GM18499 (cell line): ENCODE measurements around the gene ZFYVE28.
"Not testable (repeated sequence)": the region's sequence is repeated elsewhere in the genome, so short reads cannot be mapped to it uniquely, and the experiment has no call there.

Source experiments
- ATAC-seq: cut with Tn5 transposase; IDR thresholded peaks from one replicate; pipeline ENCODE4 v1.9.1; 2021; ENCODE audit warnings: moderate number of reproducible peaks; ENCODE audit not compliant: insufficient read depth, unreplicated experiment

ZFYVE28 gene

DNA sequence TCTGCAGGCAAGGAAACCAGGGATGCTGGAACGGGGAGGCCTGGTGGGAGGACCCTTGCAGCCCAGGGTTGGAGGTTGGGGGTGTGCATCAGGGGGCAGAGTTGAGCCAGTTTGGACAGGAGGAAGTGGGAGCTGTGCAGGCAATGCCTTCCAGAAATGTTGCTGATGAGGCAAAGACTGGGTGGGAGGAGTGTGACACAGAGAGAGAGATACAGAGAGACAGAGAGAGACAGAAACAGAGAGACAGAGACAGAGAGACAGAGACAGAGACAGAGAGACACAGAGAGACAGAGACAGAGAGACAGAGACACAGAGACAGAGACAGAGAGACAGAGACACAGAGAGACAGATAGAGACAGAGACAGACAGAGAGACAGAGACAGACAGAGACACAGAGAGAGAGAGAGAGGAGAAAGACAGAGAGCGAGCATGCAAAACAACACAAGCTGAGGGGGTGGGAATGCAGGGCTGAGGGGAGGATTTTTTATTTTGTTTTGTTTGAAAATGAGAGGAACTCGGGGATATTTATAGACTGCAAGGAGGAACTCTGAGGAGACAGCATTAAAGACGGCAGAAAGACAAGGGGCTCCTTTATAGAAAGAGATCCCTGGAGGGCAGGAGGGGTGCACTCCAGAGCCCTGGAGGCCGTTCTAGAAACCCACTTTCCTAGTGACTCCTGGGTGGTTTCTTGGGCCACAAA lies 174.6 kb downstream of the ZFYVE28 start:
- ATAC-seq: no peak

DNA sequence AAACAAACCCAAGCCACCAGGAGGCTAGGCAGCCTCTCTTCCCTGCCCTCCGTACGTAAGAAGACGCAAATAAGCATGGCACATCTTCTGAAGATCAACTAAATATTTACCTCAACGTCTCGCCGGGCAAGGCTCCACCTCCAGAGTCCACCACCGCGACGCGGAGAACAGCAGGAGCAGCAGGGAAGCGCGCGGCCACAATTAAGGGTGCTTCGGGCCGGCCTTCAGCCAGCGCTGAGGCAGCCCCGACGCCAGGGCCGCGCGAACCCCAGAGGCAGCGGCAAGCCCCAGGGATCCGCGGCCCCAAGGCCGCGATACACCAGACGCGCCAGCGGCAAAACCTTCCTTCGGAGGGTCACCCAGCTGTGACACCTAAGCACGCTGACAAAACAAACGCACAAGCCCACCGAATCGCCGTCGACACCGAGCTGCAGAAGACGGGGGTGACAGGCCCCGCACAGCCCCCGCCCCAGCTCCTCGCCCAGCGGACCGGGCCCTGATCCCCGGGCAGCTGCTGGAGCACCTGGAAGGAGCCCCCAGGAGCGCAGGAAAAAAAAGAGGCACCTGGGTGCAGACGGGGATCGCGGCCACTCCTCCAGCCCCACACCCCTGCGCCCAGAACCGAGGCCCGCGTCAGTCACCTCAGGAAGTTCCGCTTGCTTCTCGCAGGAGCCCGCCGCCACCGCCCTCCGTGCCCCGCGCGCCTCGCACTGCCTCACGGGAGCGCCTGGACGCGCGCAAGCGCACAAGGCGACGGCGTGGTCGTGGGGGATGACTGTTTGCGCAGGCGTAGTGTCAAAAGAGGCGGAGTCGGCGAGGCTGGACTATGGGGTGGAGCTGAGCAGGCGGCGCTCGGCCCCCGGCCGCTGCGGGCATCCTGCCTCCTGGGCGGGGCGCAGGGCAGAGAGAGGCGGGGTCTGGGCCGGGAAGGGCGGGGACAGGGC lies 176.8 kb downstream of the ZFYVE28 start, which contains the start of the genes HAUS3 and POLN:
Gene HAUS3 (minus strand): TSS at position 712 of the 944 bp plus-strand sequence. CDS start 1,175 bp downstream, outside the sequence.
Gene POLN (minus strand): TSS at position 712 of the 944 bp plus-strand sequence. CDS start 12,890 bp downstream, outside the sequence.
- peak; percentile 56 for ATAC-seq

DNA sequence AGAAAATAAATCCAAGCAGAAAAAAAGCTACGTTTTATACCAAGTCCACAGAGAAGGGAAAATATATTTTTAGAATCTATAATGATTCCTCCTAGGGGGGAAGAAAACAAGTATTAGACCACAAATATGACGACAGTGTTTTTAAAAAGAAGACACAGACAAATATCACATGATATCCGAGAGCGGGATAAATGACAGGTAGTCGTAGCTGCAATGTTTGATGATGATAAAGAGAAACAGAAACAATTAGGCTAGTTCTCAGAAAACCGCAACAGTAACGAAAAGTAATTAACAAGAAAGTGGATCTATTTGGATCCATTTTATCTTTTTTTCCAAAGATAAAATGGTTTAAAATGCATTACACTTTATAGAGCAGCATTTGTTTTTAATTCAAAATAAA lies 177.4 kb downstream of the ZFYVE28 start:
- ATAC-seq: no peak

DNA sequence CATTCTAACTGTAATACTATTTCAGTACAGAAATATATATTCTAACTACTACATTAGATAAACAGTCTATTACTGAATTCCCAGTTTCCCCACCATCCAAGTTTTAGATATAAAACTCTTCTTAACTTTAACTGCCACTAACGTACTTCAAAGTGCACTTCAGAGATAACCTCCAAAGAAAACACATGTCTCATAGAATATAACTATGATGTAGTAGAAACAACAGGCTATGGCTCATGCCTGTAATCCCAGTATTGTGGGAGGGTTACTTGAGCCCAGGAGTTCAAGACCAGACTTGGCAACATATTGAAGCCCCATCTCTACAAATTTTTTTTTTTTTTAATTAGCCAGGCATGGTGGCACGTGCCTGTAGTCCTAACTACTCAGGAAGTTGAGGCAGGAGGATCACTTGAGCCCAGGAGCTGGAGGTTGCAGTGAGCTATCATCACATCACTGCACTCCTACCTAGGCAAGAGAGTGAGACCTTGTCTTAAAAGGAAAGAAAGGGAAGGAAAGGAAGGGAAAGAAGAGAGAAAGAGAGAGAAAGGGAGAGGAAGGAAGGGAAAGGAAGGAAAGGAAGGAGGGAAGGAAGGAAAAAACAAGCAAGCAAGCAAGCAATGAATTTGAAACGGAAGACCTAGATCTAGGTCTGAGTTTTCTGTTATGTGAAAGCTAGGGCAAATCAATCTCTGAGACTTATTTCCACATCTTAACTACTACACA lies 181.3 kb downstream of the ZFYVE28 start:
- ATAC-seq: no peak

DNA sequence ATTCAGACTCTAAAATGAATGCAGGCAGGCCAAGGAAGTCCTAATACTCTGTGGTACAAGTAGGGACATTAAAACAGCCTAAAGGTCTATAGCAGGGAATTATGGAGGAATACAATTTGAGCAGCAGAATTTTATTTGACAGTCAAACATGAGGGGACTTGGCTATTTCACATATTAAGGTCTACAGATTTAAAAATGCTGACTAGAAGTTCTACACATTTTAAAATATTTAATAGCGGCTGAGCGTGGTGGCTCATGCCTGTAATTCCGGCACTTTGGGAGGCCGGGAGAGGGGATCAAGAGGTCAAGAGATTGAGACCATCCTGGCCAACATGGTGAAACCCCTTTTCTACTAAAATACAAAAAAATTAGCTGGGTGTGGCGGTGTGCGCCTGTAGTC lies 187.4 kb downstream of the ZFYVE28 start:
- no peak for ATAC-seq

DNA sequence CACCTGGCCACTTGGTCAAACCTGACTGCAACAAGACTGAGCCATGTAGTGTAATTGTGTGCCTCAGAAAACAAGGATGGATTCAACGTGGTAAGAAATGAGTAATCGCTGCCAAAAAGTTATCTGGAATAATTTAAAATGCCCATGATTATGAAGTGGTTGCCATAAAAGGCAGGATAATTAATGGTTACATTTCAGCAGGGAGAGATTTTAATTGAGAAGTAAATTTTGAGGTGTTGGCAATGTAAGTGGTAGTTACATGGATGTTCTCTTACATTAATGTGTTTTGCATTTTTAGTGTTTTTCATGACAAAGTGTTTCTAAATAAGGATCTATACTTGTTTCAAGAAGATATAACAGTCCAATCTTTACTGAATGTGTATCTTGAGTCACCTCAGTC lies 192.2 kb downstream of the ZFYVE28 start:
- no peak for ATAC-seq

DNA sequence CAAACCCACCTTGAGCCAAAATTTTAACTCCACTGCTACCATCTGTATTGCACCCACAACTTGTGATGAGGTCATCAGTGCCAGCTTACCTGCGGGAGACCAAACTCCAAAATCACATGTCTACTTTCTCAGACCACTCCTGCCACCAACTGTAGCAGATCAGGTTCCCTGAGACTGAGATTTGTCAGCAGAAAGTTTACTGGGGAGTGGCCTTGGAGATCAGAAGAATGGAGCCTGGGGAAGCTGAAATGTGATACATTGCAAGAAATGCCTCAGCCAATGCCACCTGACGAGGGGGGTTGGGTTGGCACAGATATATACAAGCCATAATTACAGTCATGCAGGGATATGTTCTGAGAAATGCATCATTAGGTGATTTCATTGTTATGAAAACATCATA lies 195.6 kb downstream of the ZFYVE28 start:
- no peak for ATAC-seq

DNA sequence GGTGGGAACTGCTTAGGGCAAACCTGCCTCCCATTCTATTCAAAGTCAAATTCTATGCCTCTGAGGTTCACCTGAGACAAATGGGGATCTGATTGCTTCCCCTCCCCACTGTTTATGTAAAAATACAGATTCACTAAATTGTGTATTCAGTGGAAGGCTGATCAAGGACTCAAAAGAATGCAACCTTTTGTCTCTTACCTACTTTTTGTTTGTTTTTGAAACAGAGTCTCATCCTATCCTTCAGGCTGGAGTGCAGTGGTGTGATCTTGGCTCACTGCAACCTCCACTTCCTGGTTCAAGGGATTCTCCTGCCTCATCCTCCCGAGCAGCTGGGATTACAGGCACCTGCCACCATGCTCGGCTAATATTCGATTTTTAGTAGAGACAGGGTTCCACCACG lies 197.1 kb downstream of the ZFYVE28 start:
- ATAC-seq: not testable (repeated sequence)

DNA sequence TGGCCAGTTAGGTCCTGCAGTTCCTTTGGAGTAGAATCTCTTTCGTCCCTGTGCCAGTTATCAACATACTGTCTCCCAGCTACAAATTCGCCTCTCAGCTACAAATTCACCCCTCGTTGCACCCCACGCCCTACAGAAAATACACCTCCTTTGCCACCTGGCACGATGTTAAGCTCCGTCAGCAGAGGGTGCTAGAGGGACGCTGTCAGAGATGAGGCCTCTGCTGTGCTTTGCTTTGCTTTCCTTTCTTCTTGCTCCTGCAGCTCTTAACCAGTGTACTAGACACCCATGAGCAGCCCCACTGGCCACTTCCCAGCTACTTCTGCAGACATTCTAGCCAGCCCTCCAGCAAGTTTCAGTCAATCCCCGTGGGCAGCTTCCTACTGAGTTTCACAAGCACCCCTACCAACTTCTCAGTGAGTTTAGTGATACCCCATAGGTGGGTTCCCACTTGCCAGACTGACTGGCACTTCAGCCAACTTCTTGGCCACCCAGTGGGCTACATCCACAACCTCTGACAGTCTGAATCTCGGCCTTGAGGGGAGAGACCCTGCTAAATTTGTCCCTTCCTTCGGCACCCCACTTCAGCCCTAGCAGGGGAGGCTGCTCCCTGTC lies 198.3 kb downstream of the ZFYVE28 start:
- no peak for ATAC-seq
